HepG2 (cell line): Measurements from ENCODE around the gene RABGAP1. TPM values are rescaled to one million over a fixed set of nuclear protein-coding genes. Genes with fewer than 3 reads are reported as not detected.

ENCODE experiments used
- CBX2 ChIP-seq, 2 experiments: fragments of 200-600 bp in 1 of 2; sonication (generic); formaldehyde crosslinking in 1 of 2; IDR thresholded peaks; 2 replicates each; pipeline versions ENCODE4 v1.7.0 to v1.8.1; 2018 to 2022; ENCODE audit warnings: low read depth in 2 of 2, low read length in 1 of 2, mild to moderate bottlenecking in 1 of 2, missing genetic modification reagents in 1 of 2
- CREM ChIP-seq, 2 experiments: sonication (generic) in 1 of 2; formaldehyde crosslinking in 1 of 2; IDR thresholded peaks; 2 replicates each; pipeline versions ENCODE4 v1.4.0 to v1.6.1; 2016 to 2020; ENCODE audit warnings: antibody characterized with exemption in 1 of 2, mild to moderate bottlenecking in 1 of 2, missing genetic modification reagents in 1 of 2
- EEA1 ChIP-seq: sonication (generic); formaldehyde crosslinking; IDR thresholded peaks from 2 replicates; pipeline ENCODE4 v1.5.1; 2020; ENCODE audit warnings: mild to moderate bottlenecking, missing genetic modification reagents, borderline replicate concordance
- HIVEP1 ChIP-seq: sonication (generic); formaldehyde crosslinking; IDR thresholded peaks from 2 replicates; pipeline ENCODE4 v1.4.0; 2020; ENCODE audit warnings: mild to moderate bottlenecking, missing genetic modification reagents
- RNF2 ChIP-seq: fragments of 450-650 bp; conservative IDR thresholded peaks from 2 replicates; pipeline ENCODE4 v1.6.1; 2016; ENCODE audit warnings: low read depth
- SKI ChIP-seq: fragments of 450-650 bp; IDR thresholded peaks from one replicate; pipeline ENCODE4 v1.6.1; 2018; ENCODE audit warnings: mild to moderate bottlenecking; ENCODE audit not compliant: partially characterized antibody
- TAF15 ChIP-seq: fragments of 200-400 bp; formaldehyde crosslinking; IDR thresholded peaks from one replicate; pipeline ENCODE4 v1.6.1; 2018; ENCODE audit warnings: mild to moderate bottlenecking, low read depth, low read length; ENCODE audit not compliant: poor library complexity, severe bottlenecking
- YEATS2 ChIP-seq: sonication (generic); formaldehyde crosslinking; IDR thresholded peaks from 2 replicates; pipeline ENCODE4 v1.4.0; 2020; ENCODE audit warnings: missing genetic modification reagents, borderline replicate concordance
- ZBTB3 ChIP-seq: sonication (generic); formaldehyde crosslinking; IDR thresholded peaks from 2 replicates; pipeline ENCODE4 v1.4.0; 2020; ENCODE audit warnings: low read depth, mild to moderate bottlenecking, moderate library complexity, missing genetic modification reagents, borderline replicate concordance
- ZFX ChIP-seq: sonication (generic); formaldehyde crosslinking; IDR thresholded peaks from 2 replicates; pipeline ENCODE4 v1.4.0; 2020; ENCODE audit warnings: mild to moderate bottlenecking, low read depth, missing genetic modification reagents, moderate library complexity
- ZNF3 ChIP-seq: IDR thresholded peaks from 2 replicates; pipeline ENCODE4 v1.7.0; 2017; ENCODE audit warnings: inconsistent platforms
- ZNF329 ChIP-seq: sonication (generic); formaldehyde crosslinking; IDR thresholded peaks from 2 replicates; pipeline ENCODE4 v1.9.0; 2021; ENCODE audit warnings: low read depth, mild to moderate bottlenecking, missing genetic modification reagents
- ZNF367 ChIP-seq: sonication (generic); formaldehyde crosslinking; IDR thresholded peaks from 2 replicates; pipeline ENCODE4 v1.4.0; 2020; ENCODE audit warnings: missing genetic modification reagents, borderline replicate concordance
- ZNF468 ChIP-seq: sonication (generic); formaldehyde crosslinking; IDR thresholded peaks from 2 replicates; pipeline ENCODE4 v1.8.0; 2022; ENCODE audit warnings: mild to moderate bottlenecking, moderate library complexity, missing genetic modification reagents
- ZNF496 ChIP-seq: sonication (generic); formaldehyde crosslinking; IDR thresholded peaks from 2 replicates; pipeline ENCODE4 v1.8.1; 2023; ENCODE audit warnings: mild to moderate bottlenecking, moderate library complexity, missing genetic modification reagents; ENCODE audit not compliant: insufficient replicate concordance
- ZNF563 ChIP-seq: sonication (generic); formaldehyde crosslinking; IDR thresholded peaks from 2 replicates; pipeline ENCODE4 v1.8.0; 2022; ENCODE audit warnings: mild to moderate bottlenecking, moderate library complexity, missing genetic modification reagents
- ZNF766 ChIP-seq: sonication (generic); formaldehyde crosslinking; IDR thresholded peaks from 2 replicates; pipeline ENCODE4 v1.5.0; 2020; ENCODE audit warnings: missing genetic modification reagents, borderline replicate concordance
- polyA plus RNA-seq, 8 experiments: library from polyadenylated mRNA; depleted of rRNA in 3 of 8; stranded (reverse) in 7 of 8; unstranded in 1 of 8; fragments of >200 nt; fragmentation: Illumina TruSeq in 4 of 8; extraction: Trizol in 4 of 8; gene quantifications; 2 replicates each; pipeline versions ENCODE4 v1.2.1 to v1.2.3, GENCODE V29; 2011 to 2016; ENCODE audit warnings: low read depth in 4 of 8, missing spikeins in 1 of 8, mixed read lengths in 1 of 8; ENCODE audit not compliant: insufficient read depth in 1 of 8
- total RNA-seq, 5 experiments: library from RNA; depleted of rRNA; stranded (reverse); fragments of >200 nt; fragmentation: Illumina TruSeq; extraction: Trizol; gene quantifications; 2 replicates each; pipeline ENCODE4 v1.2.3, GENCODE V29; 2016; ENCODE audit warnings: low read depth in 1 of 5
- TF ChIP-seq, protein P1 (sequence below): sonication (generic); formaldehyde crosslinking; IDR thresholded peaks from 2 replicates; pipeline ENCODE4 v1.5.1; 2020; ENCODE audit warnings: missing genetic modification reagents, mild to moderate bottlenecking, borderline replicate concordance
- TF ChIP-seq, protein P2 (sequence below): sonication (generic); formaldehyde crosslinking; IDR thresholded peaks from 2 replicates; pipeline ENCODE4 v1.4.0; 2020; ENCODE audit warnings: missing genetic modification reagents, borderline replicate concordance
- TF ChIP-seq, protein P3 (sequence below), 2 experiments: sonication (generic) in 1 of 2; formaldehyde crosslinking in 1 of 2; IDR thresholded peaks; 2 replicates each; pipeline versions ENCODE4 v1.4.0 to v1.6.1; 2018 to 2020; ENCODE audit warnings: missing genetic modification reagents in 2 of 2, borderline replicate concordance in 1 of 2, low read depth in 1 of 2, mild to moderate bottlenecking in 1 of 2, missing biosample characterization in 1 of 2
- TF ChIP-seq, protein P4 (sequence below): sonication (generic); formaldehyde crosslinking; IDR thresholded peaks from 2 replicates; pipeline ENCODE4 v1.8.1; 2023; ENCODE audit warnings: mild to moderate bottlenecking, missing genetic modification reagents, borderline replicate concordance

RABGAP1 gene
- total and polyA plus RNA-seq, 2 of the 13 experiments (the other 11 are each of a cell fraction or from before 2014, with no cell fraction given): 19.1 to 19.3 TPM

DNA sequence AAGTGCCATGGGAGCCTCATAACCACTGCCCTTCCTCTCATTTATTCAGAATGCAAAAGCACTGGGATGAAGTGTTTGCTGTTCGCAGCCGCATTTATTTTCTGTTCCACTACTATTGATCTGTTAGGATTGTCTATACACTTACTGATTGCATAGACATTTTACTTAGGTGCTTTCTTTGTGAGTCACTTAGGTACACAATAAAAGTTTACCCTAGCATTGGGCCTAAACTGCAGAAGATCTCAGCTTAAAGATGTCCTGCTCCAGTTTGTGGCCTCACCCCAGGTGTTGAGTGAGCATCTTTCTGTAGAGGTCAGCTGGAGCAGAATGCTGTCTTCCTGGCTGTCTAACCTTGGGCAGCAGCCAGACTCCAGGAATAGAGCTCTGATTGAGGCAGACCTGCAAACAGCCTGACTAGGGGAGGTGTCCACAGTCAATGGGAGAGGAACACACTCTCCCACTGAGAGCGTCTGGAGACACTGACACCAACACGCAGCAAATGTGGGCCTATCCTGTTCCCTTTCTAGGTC, 146.6 kb downstream of the RABGAP1 start (continued):
- TF ChIP-seq TAF15 (no peak), YEATS2 (CRISPR knock-in tag) (peak; percentile 61; the same call in 1 of the 2 replicates), CREM (IDR thresholded peaks at IDR 0.05) (peak; percentile 82), CREM (CRISPR knock-in tag; IDR thresholded peaks at IDR 0.05) (no peak), ZFX (CRISPR knock-in tag) (peak; percentile 58; the same call in 1 of the 2 replicates), RNF2 (no peak), ZNF3 (peak; percentile 61; the same call in 1 of the 2 replicates), ZNF496 (CRISPR knock-in tag) (no peak), SKI (peak; percentile 73), CBX2 (IDR thresholded peaks at IDR 0.05; ENCODE audit: low read depth, low read length) (no peak), CBX2 (CRISPR knock-in tag; IDR thresholded peaks at IDR 0.05; ENCODE audit: low read depth) (no peak), ZNF766 (CRISPR knock-in tag) (no peak), ZNF468 (no peak), EEA1 (no peak), ZNF563 (no peak), ZNF329 (CRISPR knock-in tag) (no peak), ZNF367 (CRISPR knock-in tag) (no peak), HIVEP1 (no peak), ZBTB3 (CRISPR knock-in tag) (no peak)
- TF ChIP-seq, protein P1, sequence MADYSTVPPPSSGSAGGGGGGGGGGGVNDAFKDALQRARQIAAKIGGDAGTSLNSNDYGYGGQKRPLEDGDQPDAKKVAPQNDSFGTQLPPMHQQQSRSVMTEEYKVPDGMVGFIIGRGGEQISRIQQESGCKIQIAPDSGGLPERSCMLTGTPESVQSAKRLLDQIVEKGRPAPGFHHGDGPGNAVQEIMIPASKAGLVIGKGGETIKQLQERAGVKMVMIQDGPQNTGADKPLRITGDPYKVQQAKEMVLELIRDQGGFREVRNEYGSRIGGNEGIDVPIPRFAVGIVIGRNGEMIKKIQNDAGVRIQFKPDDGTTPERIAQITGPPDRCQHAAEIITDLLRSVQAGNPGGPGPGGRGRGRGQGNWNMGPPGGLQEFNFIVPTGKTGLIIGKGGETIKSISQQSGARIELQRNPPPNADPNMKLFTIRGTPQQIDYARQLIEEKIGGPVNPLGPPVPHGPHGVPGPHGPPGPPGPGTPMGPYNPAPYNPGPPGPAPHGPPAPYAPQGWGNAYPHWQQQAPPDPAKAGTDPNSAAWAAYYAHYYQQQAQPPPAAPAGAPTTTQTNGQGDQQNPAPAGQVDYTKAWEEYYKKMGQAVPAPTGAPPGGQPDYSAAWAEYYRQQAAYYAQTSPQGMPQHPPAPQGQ (CRISPR knock-in tag): no peak
- TF ChIP-seq, protein P2, sequence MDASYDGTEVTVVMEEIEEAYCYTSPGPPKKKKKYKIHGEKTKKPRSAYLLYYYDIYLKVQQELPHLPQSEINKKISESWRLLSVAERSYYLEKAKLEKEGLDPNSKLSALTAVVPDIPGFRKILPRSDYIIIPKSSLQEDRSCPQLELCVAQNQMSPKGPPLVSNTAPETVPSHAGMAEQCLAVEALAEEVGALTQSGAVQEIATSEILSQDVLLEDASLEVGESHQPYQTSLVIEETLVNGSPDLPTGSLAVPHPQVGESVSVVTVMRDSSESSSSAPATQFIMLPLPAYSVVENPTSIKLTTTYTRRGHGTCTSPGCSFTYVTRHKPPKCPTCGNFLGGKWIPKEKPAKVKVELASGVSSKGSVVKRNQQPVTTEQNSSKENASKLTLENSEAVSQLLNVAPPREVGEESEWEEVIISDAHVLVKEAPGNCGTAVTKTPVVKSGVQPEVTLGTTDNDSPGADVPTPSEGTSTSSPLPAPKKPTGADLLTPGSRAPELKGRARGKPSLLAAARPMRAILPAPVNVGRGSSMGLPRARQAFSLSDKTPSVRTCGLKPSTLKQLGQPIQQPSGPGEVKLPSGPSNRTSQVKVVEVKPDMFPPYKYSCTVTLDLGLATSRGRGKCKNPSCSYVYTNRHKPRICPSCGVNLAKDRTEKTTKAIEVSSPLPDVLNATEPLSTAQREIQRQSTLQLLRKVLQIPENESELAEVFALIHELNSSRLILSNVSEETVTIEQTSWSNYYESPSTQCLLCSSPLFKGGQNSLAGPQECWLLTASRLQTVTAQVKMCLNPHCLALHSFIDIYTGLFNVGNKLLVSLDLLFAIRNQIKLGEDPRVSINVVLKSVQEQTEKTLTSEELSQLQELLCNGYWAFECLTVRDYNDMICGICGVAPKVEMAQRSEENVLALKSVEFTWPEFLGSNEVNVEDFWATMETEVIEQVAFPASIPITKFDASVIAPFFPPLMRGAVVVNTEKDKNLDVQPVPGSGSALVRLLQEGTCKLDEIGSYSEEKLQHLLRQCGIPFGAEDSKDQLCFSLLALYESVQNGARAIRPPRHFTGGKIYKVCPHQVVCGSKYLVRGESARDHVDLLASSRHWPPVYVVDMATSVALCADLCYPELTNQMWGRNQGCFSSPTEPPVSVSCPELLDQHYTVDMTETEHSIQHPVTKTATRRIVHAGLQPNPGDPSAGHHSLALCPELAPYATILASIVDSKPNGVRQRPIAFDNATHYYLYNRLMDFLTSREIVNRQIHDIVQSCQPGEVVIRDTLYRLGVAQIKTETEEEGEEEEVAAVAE (CRISPR knock-in tag): no peak
- TF ChIP-seq, protein P3, sequence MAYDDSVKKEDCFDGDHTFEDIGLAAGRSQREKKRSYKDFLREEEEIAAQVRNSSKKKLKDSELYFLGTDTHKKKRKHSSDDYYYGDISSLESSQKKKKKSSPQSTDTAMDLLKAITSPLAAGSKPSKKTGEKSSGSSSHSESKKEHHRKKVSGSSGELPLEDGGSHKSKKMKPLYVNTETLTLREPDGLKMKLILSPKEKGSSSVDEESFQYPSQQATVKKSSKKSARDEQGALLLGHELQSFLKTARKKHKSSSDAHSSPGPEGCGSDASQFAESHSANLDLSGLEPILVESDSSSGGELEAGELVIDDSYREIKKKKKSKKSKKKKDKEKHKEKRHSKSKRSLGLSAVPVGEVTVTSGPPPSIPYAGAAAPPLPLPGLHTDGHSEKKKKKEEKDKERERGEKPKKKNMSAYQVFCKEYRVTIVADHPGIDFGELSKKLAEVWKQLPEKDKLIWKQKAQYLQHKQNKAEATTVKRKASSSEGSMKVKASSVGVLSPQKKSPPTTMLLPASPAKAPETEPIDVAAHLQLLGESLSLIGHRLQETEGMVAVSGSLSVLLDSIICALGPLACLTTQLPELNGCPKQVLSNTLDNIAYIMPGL (CRISPR knock-in tag; IDR thresholded peaks at IDR 0.05; ENCODE audit: borderline replicate concordance in 1 of 2, low read depth in 1 of 2): no peak
- TF ChIP-seq, protein P4, sequence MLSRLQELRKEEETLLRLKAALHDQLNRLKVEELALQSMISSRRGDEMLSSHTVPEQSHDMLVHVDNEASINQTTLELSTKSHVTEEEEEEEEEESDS: no peak
